Fibroblast of villous mesenchyme (primary cell): ENCODE data around the gene MARCHF5. TPM values are rescaled to one million over a fixed set of nuclear protein-coding genes. Genes with fewer than 3 reads are reported as not detected.

Experiments
- DNase-seq: peaks from one replicate; pipeline ENCODE4 v3.0.0-alpha.2; 2010; ENCODE audit warnings: low read depth
- H3K4me3 ChIP-seq: 2 replicates; pipeline ENCODE4 v1.5.1; 2011; ENCODE audit warnings: low read depth, mild to moderate bottlenecking, low read length
- total RNA-seq: library from RNA; depleted of rRNA; stranded (reverse); fragments of >200 nt; gene quantifications from 2 replicates; pipeline ENCODE4 v1.2.3, GENCODE V29; 2012
- TF ChIP-seq, protein P1 (sequence below): IDR thresholded peaks from 2 replicates; pipeline ENCODE4 v1.5.1; 2012; ENCODE audit warnings: low read depth, mild to moderate bottlenecking, low read length; ENCODE audit not compliant: insufficient read depth

The MARCHF5 gene
- total RNA-seq, 1 donor = 13.4 TPM

GRCh38 chr10:92354587-92354986 is 63.6 kb downstream of the MARCHF5 start:
- TF ChIP-seq, protein P1, sequence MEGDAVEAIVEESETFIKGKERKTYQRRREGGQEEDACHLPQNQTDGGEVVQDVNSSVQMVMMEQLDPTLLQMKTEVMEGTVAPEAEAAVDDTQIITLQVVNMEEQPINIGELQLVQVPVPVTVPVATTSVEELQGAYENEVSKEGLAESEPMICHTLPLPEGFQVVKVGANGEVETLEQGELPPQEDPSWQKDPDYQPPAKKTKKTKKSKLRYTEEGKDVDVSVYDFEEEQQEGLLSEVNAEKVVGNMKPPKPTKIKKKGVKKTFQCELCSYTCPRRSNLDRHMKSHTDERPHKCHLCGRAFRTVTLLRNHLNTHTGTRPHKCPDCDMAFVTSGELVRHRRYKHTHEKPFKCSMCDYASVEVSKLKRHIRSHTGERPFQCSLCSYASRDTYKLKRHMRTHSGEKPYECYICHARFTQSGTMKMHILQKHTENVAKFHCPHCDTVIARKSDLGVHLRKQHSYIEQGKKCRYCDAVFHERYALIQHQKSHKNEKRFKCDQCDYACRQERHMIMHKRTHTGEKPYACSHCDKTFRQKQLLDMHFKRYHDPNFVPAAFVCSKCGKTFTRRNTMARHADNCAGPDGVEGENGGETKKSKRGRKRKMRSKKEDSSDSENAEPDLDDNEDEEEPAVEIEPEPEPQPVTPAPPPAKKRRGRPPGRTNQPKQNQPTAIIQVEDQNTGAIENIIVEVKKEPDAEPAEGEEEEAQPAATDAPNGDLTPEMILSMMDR = no peak
- DNase-seq = no peak

DNA sequence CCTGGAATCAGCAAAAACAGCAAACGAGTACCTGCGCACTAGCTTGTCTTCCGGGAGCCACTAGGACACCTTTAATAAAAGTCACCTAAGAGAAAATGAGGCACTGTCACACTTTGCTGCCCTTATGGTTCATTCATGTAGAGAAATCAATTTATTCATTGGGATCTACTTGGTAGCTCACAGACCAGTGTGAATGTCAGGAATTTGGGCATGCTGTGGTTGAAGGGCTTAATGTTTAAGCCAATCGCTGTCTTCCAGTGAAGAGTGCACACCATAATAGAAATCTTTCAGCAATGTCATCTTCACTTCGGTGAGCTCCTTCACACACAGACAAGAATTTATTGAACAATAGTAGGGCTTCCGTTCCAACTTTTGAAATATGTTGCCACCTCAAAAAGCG is 65.1 kb downstream of the MARCHF5 start:
- H3K4me3 ChIP-seq = no peak overlapping the region
- TF ChIP-seq, protein P1 = no peak
- DNase-seq = no peak

More at GRCh38 chr10:92354587-92354986, 63.6 kb downstream of the MARCHF5 start:
- no peak overlapping the region for H3K4me3 ChIP-seq

DNA sequence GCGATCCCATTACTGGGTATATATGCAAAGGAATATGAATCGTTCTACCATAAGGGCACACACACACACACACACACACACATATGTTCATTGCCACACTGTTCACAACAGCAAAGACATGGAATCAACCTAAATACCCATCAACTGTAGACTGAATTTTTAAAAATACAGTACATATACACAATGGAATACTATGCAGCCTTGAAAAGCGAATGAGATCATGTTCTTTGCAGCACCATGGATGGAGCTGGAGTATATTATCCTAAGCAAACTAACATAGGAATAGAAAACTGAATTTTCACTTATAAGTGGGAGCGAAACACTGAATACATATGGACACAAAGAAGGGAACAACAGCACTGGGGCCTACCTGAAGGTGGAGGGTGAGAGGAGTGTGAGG is 72.5 kb downstream of the MARCHF5 start:
- H3K4me3 ChIP-seq = no peak overlapping the region
- no peak for DNase-seq
- TF ChIP-seq, protein P1 = no peak

DNA sequence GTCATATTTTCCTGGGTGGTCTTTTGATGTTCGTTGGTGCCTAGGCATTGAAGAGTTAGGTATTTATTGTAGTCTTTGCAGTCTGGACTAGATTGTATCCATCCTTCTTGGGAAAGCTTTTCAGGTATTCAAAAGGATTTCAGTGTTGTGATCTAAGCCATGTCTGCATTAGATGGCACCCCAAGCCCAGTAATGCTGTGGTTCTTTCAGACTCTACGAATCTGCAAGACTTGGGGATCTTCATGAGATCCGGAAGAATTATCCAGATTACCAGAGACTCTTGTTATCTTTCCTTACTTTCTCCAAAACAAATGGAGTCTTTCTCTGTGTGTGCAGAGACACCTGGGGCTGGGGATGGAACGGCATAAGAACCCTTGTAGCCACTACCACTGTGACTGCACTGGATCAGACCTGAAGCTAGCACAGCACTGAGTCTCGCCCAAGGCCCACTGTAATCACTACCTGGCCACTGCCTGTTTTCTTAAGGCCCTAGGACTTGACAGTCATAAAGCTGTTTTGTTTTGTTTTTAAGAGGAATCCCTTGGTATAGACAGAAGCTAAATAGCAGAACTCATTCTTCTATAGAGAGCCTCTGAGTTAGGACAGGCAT is 75.5 kb downstream of the MARCHF5 start:
- H3K4me3 ChIP-seq = no peak overlapping the region
- TF ChIP-seq, protein P1 = no peak
- DNase-seq = no peak

DNA sequence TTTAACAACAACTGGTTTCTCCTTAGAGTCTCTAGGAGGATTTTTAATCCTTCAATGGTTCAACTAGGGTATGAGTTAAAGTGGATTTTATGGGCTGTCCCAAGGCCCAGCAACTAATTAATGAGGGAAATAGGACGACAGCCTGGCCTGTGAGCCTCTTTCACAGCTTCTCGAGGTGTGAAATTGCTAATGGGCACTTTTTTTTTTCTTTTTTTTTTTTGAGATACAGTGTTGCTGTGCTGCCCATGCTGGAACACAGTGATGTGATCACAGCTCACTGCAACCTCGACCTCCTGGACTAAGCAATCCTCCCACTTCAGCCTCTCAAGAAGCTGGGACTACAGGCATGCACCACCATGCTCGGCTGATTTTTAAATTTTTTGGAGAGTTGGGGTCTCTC is 87.0 kb downstream of the MARCHF5 start:
- no peak overlapping the region for H3K4me3 ChIP-seq
- DNase-seq = no peak
- TF ChIP-seq, protein P1 = no peak

DNA sequence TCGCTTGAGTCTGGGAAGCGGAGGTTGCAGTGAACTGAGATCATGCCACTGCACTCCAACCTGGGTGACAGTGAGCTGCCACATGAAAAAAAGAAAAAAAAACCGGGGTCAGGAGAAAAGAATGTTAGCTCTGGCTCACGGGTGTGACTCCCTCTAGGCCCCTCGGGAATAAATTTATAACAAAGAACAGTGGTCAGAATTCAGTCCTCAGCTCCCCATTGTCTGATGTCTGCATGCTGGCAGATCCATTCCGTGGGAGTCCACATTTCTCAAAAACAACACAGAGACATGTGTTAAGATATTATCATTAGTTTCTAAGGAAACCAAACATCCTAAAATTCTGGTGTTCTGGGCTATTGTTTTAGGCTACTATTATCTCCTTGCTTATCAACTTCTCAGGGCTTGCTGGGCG is 90.6 kb downstream of the MARCHF5 start:
- DNase-seq = no peak
- TF ChIP-seq, protein P1 = no peak

GRCh38 chr10:92382631-92383030 is 91.7 kb downstream of the MARCHF5 start:
- no peak overlapping the region for H3K4me3 ChIP-seq
- DNase-seq = no peak
- TF ChIP-seq, protein P1 = no peak

More for the DNA sequence above, 90.6 kb downstream of the MARCHF5 start:
- H3K4me3 ChIP-seq = no peak overlapping the region
